Bronchial epithelial cell (primary cell): ENCODE results near the gene LPAR2. TPM values are rescaled to one million over a fixed set of nuclear protein-coding genes. Genes with fewer than 3 reads are reported as not detected.
A peak's percentile ranks its signal among the peaks of the same experiment; 100 is the strongest.

Experiments used
- DNase-seq: peaks from one replicate; pipeline ENCODE4 v3.0.0-alpha.2; 2010; ENCODE audit warnings: low read depth
- FAIRE-seq: peaks from 2 replicates; lab custom pipeline; 2011; peaks lifted over from hg19 to GRCh38; lab: Jason Lieb, UNC
- H3K27me3 ChIP-seq: 2 replicates; pipeline ENCODE4 v1.5.1; 2011; ENCODE audit warnings: low read length; ENCODE audit not compliant: control insufficient read depth, insufficient read depth
- H3K36me3 ChIP-seq: 2 replicates; pipeline ENCODE4 v1.5.1; 2011; ENCODE audit warnings: low read length; ENCODE audit not compliant: control insufficient read depth, insufficient read depth
- H3K4me3 ChIP-seq: 2 replicates; pipeline ENCODE4 v1.5.1; 2011; ENCODE audit warnings: mild to moderate bottlenecking, low read depth, low read length, control low read depth
- total RNA-seq: library from RNA; depleted of rRNA; stranded (reverse); fragments of >200 nt; gene quantifications from 2 replicates; pipeline ENCODE4 v1.2.1, GENCODE V29; 2014
- TF ChIP-seq, protein P1 (sequence below): IDR thresholded peaks from 2 replicates; pipeline ENCODE4 v1.5.1; 2011; ENCODE audit warnings: mild to moderate bottlenecking, moderate library complexity, low read length, control low read depth, inconsistent platforms; ENCODE audit not compliant: insufficient read depth, severe bottlenecking

LPAR2 gene
- total RNA-seq, 1 donor from 2014 or later = 5.5 TPM

DNA sequence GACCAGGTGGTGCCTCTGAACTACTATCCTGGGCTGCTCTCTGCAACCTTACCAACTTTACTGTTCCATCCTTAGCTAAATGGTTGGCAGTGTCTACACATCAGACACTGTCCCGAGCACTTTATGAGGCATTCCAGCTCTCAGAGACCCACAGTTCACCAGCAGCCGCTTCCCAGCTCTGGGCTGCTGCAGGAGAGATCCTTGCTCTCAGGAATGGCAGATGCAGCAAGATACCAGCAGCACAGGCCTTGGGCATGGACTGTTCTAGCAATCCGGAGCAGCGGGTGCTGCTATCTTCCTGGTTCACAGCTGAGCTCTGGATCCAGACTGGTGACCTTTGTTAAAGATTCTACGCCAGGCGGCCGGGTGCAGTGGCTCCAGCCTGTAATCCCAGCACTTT lies 3.3 kb upstream of the LPAR2 start:
- FAIRE-seq (no peak), DNase-seq (no peak)
- no peak overlapping the region for H3K4me3 ChIP-seq
- peaks cover 15% of the 10 kb centered on the region for H3K36me3 ChIP-seq
- no peaks in the 10 kb centered on the region for H3K27me3 ChIP-seq
- TF ChIP-seq, protein P1, sequence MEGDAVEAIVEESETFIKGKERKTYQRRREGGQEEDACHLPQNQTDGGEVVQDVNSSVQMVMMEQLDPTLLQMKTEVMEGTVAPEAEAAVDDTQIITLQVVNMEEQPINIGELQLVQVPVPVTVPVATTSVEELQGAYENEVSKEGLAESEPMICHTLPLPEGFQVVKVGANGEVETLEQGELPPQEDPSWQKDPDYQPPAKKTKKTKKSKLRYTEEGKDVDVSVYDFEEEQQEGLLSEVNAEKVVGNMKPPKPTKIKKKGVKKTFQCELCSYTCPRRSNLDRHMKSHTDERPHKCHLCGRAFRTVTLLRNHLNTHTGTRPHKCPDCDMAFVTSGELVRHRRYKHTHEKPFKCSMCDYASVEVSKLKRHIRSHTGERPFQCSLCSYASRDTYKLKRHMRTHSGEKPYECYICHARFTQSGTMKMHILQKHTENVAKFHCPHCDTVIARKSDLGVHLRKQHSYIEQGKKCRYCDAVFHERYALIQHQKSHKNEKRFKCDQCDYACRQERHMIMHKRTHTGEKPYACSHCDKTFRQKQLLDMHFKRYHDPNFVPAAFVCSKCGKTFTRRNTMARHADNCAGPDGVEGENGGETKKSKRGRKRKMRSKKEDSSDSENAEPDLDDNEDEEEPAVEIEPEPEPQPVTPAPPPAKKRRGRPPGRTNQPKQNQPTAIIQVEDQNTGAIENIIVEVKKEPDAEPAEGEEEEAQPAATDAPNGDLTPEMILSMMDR = no peak

DNA sequence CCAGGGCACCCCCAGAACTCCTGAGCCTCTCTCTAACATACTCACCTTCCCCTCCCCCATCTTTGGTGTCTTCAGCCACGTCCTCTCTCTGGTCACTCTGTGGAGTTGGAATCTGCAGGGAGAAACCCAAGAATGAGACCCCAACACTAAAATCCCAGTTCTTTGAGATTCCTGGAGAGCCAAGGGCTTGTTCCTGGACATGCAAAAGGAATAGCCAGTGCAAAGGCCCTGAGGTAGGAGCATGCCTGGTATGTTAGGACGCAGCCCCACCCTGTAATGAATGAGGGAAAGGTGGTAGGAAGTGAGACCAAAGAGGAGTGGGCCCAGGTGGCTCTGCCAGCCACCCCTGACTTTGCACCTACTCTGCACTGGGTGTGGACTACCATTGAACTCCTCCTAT lies 2.4 kb upstream of the LPAR2 start:
- DNase-seq (no peak), FAIRE-seq (peak; percentile 7)
- TF ChIP-seq, protein P1 = no peak
- H3K27me3 ChIP-seq = no peaks in the 10 kb centered on the region
- peaks cover 12% of the 10 kb centered on the region for H3K36me3 ChIP-seq
- no peak overlapping the region for H3K4me3 ChIP-seq

DNA sequence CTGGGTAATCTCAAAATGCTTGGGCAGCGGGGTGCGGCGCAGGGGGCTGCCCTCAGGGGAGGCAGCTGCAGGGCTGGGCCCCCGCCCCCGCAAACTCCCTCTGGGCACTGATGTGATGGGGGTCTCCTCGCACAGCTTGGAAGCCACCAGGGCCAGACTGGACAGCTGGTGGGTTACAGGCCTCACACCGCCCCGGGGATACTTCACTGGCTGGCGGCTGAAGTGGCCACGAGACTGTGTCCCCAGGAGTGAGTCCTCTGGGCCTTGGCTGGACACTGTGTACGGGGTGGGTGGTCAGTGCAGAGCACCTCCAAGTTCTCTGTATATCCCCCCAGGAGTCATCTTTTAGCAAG lies 2.0 kb upstream of the LPAR2 start:
- DNase-seq (no peak), FAIRE-seq (no peak)
- TF ChIP-seq, protein P1 = no peak
- Histone ChIP-seq H3K27me3 (no peaks in the 10 kb centered on the region), H3K4me3 (no peak overlapping the region), H3K36me3 (peaks cover 12% of the 10 kb centered on the region)

DNA sequence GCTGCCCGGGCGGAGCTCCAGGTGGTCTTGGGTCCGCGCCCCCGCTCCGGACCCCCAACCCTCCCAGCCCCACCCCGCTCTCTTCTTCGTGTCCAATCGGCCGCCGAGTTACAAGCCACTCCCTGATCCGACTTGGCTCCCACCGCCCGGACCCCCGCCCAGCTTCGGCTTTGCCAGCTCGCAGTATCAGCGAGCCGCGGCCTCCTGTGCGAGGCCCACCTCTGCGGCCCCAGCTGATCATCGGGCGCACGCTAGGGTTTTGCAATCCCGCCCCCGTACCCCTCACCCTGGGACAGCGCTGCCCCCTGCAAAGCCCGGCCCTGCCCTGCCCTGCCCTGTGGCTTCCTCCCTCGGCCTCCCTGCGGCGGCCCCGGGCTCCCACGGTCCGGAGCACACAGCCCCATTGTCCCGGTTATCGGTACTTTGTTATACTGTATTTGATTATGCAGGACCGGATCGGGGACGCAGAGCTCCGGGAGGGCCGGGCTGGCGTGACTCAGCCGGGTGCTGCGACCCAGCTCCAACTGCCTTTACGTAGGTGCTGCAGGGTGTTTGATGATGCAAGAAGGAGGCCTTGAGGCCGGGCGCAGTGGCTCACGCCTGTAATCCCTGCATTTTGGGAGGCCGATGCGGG lies 598 bp upstream of the LPAR2 start:
- TF ChIP-seq, protein P1 = no peak
- peak; percentile 82 for DNase-seq
- no peaks in the 10 kb centered on the region for H3K27me3 ChIP-seq
- H3K36me3 ChIP-seq = peaks cover 2% of the 10 kb centered on the region
- H3K4me3 ChIP-seq = peak overlapping the region; percentile 66
- no peak for FAIRE-seq

DNA sequence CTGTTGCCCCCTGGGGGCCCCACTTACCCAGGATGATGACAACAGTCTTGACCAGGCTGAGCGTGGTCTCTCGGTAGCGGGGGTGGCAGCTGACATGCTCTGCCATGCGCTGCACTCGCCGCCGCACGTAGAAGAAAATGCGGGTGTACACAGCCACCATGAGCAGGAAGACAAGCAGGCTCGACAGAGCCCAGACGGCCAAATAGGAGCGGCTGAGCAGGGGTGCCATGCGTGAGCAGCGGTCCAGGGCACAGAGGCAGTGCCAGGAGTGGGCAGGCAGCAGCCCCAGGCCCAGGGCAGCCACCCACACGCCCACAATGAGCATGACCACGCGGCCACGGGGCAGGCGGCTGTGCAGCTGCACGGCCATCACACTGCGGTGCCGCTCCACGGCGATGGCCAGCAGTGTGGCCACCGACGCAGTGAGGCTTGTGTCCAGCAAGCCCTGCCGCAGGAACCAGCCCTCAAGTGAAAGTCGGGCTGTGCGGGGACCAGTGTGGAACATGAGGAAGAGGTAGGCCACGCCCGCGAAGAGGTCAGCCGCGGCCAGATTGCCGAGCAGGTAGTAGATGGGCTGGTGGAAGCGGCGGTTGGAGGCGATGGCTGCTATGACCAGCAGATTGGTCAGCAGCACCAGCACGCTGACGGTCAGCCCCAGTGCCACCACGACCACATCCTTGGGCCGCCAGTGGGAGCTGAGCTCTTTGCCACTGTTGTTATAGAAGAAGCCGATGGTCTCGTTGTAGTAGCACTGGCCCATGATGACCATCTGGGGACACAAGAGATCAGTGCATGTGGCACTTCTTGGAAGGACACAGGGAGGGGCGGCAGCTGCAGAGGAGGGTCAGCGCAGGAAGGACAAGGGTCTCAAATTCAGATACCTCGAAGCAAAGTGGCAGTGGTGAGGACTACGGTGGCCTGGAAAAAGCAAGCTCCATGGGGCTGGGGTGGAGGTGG lies 1.2 kb downstream of the LPAR2 start:
- Histone ChIP-seq H3K36me3 (peaks cover 3% of the 10 kb centered on the region), H3K27me3 (no peaks in the 10 kb centered on the region), H3K4me3 (no peak overlapping the region)
- DNase-seq = no peak
- FAIRE-seq = no peak
- TF ChIP-seq, protein P1 = no peak
